HG03025 (cell line): Measurements from ENCODE around the gene TMEM117.
"Not testable (repeated sequence)": the region's sequence is repeated elsewhere in the genome, so short reads cannot be mapped to it uniquely, and the experiment has no call there.

Experiments
- ATAC-seq: cut with Tn5 transposase; IDR thresholded peaks from one replicate; pipeline ENCODE4 v1.9.1; 2021; ENCODE audit warnings: mild to moderate bottlenecking, moderate library complexity; ENCODE audit not compliant: unreplicated experiment, low FRiP score

Gene TMEM117

DNA sequence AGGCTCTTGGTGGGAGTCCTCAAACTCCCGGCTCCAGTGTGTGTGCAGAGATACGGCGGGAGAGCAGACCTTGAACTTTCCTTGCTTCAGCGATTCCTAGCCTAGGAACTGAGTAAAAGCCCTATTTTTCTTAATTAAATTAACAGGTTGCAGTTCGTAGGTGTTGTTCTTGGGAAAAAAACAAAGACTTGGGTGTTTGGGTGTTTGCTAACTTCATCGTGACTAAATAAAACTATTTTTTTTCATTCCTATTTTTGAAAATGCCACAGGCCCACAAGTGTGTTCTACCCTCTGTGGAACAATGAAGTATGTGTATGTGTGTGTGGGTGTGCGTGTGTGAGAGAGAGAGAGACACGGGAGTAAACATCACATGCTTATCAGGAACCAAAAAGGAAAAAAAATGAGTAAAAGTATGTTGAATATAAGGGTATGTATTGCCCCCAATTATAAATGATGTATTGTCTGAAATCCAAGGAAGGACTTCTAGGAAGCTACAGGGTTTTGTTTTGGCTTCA is 651 bp downstream of the TMEM117 start:
- ATAC-seq = peak; percentile 20

DNA sequence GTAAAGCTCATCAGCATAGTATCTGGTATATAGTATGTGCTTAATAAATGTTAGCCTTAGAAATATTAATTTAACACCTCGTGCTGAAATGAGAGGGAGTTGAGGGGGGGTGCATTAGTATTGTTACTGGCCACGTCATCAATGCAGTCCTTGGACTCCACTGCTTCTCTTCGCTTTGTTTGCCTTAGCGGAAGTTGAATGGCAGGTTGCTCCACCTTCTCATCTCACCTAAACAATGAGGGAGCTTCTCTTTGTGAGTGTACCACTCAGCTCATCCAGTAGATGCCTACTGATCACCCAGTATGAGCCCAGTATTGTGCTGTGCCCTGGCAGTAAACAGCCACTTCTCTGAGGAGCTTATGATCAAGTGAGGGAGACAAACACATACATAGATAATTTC is 4.5 kb downstream of the TMEM117 start:
- ATAC-seq = no peak

DNA sequence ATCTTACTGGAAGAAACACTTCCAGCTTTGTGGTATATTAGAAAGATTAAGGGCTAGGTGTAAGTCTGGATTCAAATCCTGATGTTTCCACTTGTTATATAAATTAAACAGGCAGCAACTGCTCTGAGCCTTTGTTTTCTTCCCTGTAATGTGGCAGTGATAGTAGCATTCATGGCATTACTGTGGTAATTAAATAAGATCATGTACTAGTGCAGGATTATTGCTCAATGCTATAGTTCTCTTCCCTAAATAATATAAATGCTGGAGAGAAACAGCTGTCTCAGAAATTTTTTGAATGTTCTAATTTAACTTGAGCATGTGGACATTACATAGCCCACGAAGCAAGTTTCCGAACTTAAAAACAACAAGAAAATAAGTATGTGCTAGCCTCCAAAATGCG is 5.4 kb downstream of the TMEM117 start:
- ATAC-seq = no peak

DNA sequence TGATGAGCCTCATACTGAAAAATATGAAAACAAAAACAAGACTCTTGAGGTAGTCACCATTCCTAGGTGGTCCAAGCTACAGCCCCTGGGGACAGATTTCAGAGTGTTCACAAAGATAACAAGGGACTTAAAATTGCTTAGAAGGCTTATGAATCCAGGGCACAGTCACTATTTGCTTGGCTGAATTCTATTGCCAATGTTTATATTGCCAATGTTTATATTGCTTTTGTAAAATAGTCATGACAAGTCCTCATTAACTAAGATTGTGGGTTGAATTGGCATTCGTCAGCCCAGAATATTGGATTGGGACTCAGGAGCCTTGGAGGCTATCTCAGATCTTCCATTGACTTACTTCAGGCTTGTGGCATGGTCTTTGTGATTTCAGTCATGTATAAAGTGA is 6.4 kb downstream of the TMEM117 start:
- no peak for ATAC-seq

DNA sequence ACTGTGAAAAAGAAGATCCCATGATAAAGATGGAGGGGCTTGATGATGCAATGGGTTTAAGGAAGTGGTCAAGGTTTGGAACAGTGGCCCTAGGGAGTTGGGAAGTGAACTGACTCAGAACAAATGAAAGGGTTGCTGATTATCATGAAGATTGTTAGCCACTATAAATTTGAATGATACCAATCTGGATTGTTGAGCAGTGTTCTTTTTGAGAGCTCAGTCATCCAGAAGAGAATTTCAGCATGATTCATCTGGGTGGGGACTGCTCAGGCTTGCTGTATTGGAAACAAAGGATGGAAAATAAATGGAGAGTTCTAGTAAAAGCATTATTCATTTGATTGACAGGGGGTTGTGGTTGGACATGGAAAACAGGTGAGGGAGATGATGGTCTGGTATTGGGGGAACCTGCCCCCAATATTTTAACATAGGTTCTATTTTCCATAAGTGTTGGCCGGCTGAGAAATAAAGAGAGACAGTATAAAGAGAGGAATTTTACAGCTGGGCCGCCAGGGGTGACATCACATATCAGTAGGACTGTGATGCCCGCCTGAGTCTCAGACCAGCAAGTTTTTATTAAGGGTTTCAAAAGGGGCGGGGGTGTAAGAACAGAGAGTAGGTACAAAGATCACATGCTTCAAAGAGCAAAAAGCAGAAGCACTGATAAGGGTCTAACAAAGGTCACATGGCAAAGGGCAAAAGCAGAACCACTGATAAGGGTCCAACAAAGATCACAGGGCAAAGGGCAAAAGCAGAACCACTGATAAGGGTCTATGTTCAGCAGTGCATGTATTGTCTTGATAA is 11.7 kb downstream of the TMEM117 start:
- not testable (repeated sequence) for ATAC-seq

DNA sequence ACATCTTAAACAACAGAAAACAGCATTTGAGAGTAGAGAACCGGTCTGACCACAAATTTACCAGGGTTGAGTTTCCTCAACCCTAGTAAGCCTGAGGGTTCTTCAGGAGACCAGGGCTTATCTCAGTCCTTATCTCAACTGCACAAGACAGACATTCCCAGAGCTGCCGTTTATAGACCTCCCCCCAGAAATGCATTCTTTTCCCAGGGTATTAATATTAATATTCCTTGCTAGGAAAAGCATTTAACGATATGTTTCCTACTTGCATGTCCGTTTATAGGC is 12.3 kb downstream of the TMEM117 start:
- no peak for ATAC-seq

DNA sequence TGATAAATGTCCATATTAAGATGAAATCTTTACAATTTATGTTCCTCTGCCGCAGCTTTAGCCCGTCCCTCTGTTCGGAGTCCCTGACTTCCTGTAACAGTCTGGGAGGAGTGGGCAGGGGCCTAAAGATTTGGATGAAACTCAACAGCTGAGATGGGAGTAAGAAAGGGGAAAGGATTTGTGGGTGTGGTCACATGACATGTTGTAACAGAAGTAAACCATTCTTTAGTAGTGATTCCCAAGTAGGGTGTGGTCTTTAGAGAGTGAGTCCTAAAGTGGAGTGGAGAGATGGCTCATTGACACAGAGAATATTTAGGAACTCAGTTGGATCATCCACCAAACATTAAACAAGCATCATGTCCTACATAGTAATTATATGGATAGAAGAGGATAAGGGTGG is 12.9 kb downstream of the TMEM117 start:
- no peak for ATAC-seq

DNA sequence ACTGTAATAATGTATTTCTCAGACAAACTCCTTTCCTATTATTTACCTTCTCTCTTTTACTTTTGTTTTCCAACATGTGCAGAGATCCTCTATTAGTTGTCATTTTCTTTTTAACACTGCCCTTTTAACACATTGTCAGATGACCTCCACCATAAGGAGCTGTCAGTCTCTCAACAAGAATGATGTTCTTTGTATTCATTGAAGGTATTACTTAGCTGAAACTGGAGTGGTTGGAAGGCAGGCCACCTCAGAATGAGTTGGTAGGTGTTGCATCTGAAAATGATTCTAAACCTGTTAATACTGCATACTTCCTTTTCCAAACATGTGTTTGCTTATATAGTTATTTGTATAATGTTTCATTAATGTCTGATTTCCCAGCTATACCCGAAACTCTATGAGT is 16.9 kb downstream of the TMEM117 start:
- ATAC-seq = no peak

DNA sequence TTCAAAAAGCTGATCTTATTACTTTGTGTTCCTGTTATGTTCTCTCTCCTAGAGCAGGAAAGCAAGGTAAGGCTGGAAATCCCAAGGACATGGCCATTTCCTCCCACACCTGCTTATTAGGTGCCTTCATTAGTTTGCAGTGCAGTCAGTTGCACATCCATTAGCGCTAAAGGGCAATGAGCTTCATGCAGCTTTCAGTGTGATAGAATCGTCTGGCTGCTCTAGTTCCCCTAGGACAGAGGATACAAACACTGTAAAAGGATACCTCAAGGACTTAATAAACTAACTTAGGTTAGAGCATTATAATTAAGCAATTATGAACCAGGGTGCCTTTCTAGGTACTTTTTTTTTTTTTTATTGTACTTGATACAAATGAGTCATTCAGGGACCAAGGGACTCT is 21.1 kb downstream of the TMEM117 start:
- ATAC-seq = no peak

DNA sequence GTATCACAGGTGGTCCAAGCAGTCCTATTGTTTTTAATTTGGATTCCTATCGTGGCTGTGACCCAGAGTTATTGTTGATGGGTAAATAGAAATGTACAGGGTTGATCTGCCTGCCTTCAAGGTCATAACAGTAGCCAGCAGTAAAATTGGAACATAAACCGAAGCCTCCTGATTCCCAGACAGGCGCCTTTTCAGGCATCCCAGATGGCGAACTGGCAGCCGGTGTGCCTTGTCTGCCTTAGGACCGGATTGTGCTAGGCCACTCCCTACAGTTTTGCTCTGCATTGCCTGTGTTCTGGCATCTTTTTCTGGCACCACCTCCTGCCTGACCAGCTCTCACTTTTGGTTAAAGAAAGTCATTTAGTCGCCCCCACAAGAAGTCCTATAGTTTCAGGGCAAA is 22.2 kb downstream of the TMEM117 start:
- no peak for ATAC-seq

DNA sequence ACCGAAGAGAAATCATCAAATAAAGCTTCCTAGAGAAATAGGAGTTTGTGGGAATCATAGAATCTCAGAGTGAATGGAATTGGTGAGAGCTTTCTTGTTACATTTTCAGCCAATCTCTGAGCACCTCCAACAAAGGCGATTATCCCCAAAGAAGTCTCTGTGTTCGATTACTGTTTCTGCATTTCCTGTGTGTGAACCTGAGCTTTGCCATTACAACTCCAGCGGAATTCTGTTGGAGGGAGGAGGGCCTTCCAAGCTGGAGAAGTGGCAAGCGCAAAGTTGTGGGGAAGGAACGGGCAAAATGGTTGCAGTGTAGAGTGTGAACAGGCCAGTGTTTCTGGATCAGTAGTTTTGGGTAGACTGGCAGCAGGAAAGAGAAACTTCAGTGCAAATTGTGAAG is 23.1 kb downstream of the TMEM117 start:
- no peak for ATAC-seq

DNA sequence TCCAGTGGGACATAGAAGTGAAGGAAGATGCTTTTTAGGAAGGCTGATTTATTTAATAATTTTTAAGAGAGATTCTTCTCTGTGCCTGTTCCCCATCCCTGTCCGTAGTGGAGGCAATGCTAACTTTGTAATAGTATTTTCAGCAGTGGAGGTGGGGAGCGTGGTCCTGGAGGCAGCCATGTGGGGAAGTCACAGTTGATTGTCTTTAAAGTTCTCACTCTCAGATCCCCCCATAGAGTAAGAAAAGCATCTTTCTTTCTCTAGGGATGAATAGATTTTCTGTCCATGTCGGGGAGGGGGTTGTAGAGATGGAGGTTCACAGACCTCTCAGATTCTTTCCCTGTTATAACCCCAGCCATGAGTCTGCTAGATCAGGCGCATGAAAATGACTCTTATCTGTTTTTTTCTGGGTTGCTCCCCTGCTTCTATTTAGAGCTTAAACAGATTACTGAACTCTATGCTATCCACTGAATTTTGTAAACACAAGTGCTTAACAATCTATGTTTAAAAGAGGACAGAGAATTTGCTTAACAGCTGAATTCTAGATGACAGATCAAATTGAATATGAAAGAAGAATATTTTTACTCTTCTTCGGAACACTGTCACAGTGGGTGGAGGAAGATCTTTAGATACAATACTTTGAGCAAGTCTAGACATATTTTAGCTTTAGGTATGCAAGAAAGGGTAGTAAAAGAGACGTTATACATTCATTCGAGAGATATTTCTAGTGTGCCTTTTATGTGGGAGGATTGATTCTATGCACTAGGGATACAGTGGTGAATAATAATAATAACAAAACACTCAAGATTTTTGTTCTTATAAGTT is 25.3 kb downstream of the TMEM117 start:
- no peak for ATAC-seq

DNA sequence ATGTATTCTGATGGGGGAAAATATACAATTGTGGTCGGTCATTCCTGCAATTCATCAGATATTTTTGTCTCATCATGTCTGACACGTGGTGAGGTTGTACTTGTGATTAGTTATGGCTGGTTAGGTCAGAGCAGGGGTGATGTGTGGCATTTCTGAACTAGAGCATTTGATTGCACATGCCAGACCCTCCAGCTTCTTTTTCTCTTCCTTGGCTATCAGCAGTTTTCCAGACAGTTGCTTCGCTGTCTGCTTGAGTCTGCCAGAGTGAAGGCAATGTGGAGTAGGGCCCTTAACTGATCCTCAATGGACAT is 25.9 kb downstream of the TMEM117 start:
- no peak for ATAC-seq

DNA sequence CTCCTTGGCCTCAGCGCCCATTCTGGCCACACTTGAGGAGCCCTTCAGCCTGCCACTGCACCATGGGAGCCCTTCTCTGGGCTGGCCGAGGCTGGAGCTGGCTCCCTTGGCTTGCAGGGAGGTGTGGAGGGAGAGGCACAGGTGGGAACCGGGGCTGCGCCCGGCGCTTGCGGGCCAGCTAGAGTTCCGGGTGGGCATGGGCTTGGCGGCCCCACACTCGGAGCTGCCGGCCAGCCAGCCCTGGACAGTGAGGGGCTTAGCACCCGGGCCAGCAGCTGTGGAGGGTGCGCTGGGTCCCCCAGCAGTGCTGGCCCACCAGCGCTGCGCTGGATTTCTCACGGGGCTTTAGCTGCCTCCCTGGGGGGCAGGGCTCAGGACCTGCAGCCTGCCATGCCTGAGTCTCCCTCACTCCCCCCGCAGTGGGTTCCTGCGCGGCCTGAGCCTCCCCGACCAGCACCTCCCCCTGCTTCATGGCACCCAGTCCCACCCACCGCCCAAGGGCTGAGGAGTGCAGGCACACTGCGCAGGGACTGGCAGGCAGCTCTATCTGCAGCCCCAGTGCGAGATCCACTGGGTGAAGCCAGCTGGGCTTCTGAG is 28.0 kb downstream of the TMEM117 start:
- no peak for ATAC-seq

DNA sequence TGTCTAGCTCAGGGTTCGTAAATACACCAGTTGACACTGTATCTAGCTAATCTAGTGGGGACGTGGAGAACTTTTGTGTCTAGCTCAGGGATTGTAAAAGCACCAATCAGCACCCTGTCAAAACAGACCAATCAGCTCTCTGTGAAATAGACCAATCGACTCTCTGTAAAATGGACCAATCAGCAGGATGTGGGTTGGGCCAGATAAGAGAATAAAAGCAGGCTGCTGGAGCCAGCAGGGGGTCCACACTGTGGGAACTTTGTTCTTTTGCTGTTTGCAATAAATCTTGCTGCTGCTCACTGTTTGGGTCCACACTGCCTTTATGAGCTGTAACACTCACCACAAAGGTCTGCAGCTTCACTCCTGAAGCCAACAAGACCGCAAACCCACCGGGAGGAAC is 28.7 kb downstream of the TMEM117 start:
- ATAC-seq = not testable (repeated sequence)

DNA sequence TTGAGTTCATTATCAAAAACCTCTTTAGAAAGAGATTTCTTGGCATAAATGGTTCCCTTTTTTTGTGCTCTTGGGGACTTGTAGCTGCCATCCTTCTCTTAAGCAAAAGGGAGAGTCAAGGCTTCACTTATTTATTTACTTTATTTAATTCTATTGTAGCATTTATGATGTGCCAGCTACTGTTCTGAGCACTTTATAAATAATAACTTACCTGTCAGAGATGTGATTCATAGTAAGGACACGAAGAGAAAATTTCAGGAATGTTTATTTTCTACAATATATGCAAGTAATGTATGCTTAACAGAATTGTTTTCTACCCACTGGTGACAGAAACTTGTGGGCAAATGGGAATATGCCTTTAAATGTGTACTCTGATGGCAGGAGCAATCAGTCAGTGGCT is 33.3 kb downstream of the TMEM117 start:
- no peak for ATAC-seq

DNA sequence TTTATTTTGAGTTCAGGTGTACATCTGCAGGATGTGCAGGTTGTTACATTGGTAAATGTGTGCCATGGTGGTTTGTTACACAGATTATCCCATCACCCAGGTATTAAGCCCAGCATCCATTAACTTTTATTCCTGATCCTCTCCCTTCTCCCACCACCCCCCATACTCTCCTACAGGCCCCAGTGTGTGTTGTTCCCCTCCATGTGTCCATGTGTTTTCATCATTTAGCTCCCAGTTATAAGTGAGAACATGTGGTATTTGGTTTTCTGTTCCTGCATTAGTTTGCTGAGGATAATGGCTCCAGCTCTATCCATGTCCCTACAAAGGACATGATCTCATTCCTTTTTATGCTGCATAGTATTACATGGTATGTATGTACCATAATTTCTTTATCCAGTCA is 33.9 kb downstream of the TMEM117 start:
- not testable (repeated sequence) for ATAC-seq

DNA sequence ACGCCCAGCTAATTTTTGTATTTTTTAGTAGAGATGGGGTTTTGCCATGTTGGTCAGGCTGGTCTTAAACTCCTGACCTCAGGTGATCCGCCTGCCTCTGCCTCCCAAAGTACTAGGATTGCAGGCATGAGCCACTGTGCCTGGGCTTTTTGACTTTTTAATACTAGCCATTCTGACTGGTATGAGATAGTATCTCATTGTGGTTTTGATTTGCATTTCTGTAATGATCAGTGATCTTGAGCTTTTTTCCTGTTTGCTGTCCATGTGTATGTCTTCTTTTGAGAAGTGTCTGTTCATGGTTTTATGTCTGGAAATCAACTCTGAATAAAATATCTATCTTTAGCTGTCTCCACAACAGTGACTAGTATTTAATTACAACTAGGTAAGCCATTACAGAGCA is 35.4 kb downstream of the TMEM117 start:
- ATAC-seq = not testable (repeated sequence)

DNA sequence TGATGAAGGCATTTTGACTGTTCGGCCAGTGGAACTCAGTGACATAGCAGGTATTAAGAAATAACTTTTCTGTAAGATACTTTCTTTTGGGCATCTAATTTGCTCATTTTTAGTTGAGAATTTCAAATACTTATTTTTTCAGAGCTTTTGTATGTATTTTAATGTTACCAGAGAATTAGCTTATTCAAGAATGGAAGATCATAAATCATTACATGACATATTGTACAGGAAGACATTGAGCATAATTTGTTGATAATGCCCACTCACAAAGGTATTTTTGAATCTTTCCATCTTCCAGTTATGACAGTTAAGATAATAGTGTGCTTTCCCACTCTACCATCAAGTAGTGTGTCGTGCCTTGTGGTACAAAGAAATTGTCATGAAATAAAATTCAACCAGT is 36.5 kb downstream of the TMEM117 start:
- no peak for ATAC-seq

DNA sequence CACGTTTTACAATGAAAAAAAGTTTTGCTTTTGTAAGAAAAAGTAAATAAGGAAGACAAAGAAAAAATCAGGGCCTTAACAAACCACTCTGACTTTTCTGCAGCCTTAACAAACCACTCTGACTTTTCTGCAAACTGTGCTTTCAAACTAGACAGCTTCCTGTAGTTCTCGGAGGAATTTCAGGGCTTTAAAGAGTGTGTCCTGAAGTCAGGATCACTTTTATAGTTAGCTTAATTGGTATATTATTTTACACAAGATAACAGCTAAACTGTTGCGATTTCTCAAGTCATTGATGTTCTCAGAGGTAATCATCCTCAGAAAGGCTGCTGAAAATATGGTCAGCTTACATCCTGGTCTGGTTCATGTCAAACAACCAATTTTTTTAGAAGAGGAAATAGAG is 42.2 kb downstream of the TMEM117 start:
- no peak for ATAC-seq

DNA sequence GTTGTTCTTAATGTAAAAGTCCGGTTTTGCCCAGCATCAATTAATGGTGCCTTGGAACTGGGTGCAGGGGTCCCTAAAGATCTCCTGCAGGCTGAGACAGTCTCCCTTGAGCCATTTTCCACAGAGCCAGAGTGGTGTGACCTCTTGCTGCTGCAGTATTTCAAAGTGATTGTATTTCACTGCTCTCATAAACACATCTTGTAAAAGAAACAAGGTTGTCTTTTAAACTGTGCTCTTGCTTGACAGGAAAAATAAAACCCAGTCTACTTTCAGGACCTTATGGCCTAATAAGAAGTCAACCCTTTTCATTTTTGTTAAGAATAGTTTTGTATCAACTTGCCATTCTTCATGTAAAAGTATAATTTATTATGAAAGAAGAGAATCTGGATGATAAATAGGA is 44.7 kb downstream of the TMEM117 start:
- no peak for ATAC-seq
